Left lobe of liver (tissue), 2 donors: ENCODE results near the gene CCDC170. TPM values are rescaled to one million over a fixed set of nuclear protein-coding genes. Genes with fewer than 3 reads are reported as not detected.
A peak's percentile ranks its signal among the peaks of the same experiment; 100 is the strongest.

ENCODE experiments used
- ATAC-seq: fragments of 200-7000 bp; cut with Tn5 transposase; one replicate; pipeline ENCODE4 v1.9.1; 2020; ENCODE audit warnings: mild to moderate bottlenecking, moderate library complexity
- DNase-seq: peaks from one replicate; pipeline ENCODE4 v3.0.0-alpha.2; 2020; ENCODE audit warnings: low spot score
- total RNA-seq: library from RNA; stranded (reverse); gene quantifications from one replicate; pipeline ENCODE4 v1.2.1, GENCODE V29; 2021
- donor health status: DM: no; HTN: no; CAD: no; lungs with moderate emphysema.
- donor health status: DM: no; HTN: yes; CAD: no.

The CCDC170 gene
- total RNA-seq, 1 donor from 2014 or later, result 0.45 TPM

- ATAC-seq (peak; percentile 83), DNase-seq (peak; percentile 65)
These were observed 122.3 kb downstream of the CCDC170 start for GRCh38 chr6:151616091-151616513.

- DNase-seq, result no peak
- peak; percentile 47 for ATAC-seq
These were observed 122.8 kb downstream of the CCDC170 start for GRCh38 chr6:151616600-151616999.

GRCh38 chr6:151617539-151617938, 123.7 kb downstream of the CCDC170 start:
- DNase-seq, result no peak
- peak; percentile 67 for ATAC-seq

GRCh38 chr6:151618717-151619116, 124.9 kb downstream of the CCDC170 start:
- ATAC-seq, result no peak

GRCh38 chr6:151620179-151620578, 126.4 kb downstream of the CCDC170 start:
- ATAC-seq (no peak), DNase-seq (no peak)

More at GRCh38 chr6:151618717-151619116, 124.9 kb downstream of the CCDC170 start:
- DNase-seq, result no peak

GRCh38 chr6:151624071-151624470, 130.3 kb downstream of the CCDC170 start:
- ATAC-seq (no peak), DNase-seq (no peak)

- no peak for DNase-seq
- ATAC-seq, result peak; percentile 70
These were observed 130.7 kb downstream of the CCDC170 start for GRCh38 chr6:151624481-151624880.

- peak; percentile 76 for ATAC-seq
- no peak for DNase-seq
These were observed 131.2 kb downstream of the CCDC170 start for GRCh38 chr6:151624900-151625536.

- DNase-seq (no peak), ATAC-seq (no peak)
These were observed 134.1 kb downstream of the CCDC170 start for GRCh38 chr6:151627689-151628444.

GRCh38 chr6:151629791-151630190, 136.0 kb downstream of the CCDC170 start:
- ATAC-seq (peak; percentile 35), DNase-seq (no peak)

GRCh38 chr6:151630387-151630786, 136.6 kb downstream of the CCDC170 start:
- ATAC-seq, result peak; percentile 41
- no peak for DNase-seq

- ATAC-seq, result no peak
- no peak for DNase-seq
These were observed 137.3 kb downstream of the CCDC170 start for GRCh38 chr6:151630991-151631655.

GRCh38 chr6:151632415-151632987, 138.7 kb downstream of the CCDC170 start:
- peak; percentile 39 for ATAC-seq
- no peak for DNase-seq

GRCh38 chr6:151633526-151634335, 139.9 kb downstream of the CCDC170 start:
- ATAC-seq, result peak; percentile 91
- peak; percentile 55 for DNase-seq

- no peak for ATAC-seq
- no peak for DNase-seq
These were observed 140.5 kb downstream of the CCDC170 start for GRCh38 chr6:151634336-151634720.

- ATAC-seq, result no peak
These were observed 141.9 kb downstream of the CCDC170 start for GRCh38 chr6:151635741-151636140.

GRCh38 chr6:151637814-151638213, 144.0 kb downstream of the CCDC170 start:
- DNase-seq (no peak), ATAC-seq (no peak)

More at GRCh38 chr6:151635741-151636140, 141.9 kb downstream of the CCDC170 start:
- DNase-seq, result no peak

- ATAC-seq (no peak), DNase-seq (no peak)
These were observed 145.9 kb downstream of the CCDC170 start for GRCh38 chr6:151639750-151640149.

GRCh38 chr6:151641028-151641427, 147.2 kb downstream of the CCDC170 start:
- ATAC-seq (peak; percentile 95), DNase-seq (peak; percentile 66)

- DNase-seq, result no peak
- no peak for ATAC-seq
These were observed 154.3 kb downstream of the CCDC170 start for GRCh38 chr6:151647976-151648639.
